Naive thymus-derived CD4-positive, alpha-beta T cell (primary cell): Measurements from ENCODE around the gene SASH3. TPM values are rescaled to one million over a fixed set of nuclear protein-coding genes. Genes with fewer than 3 reads are reported as not detected.

ENCODE experiments used
- ATAC-seq: fragments of 150-1000 bp; cut with Tn5 transposase; 2 replicates; pipeline ENCODE4 v1.10.0; 2021; ENCODE audit warnings: mild to moderate bottlenecking, moderate library complexity
- CTCF ChIA-PET: fragments of 350-600 bp; sonication (Branson Sonifier 250); formaldehyde crosslinking; loops from one replicate; lab custom pipeline; 2021; ENCODE audit warnings: antibody characterized with exemption; lab: Charles Lee
- POLR2A ChIA-PET: fragments of 350-600 bp; sonication (Branson Sonifier 250); formaldehyde crosslinking; loops from one replicate; lab custom pipeline; 2021; ENCODE audit warnings: antibody characterized with exemption, inconsistent platforms; lab: Charles Lee
- DNase-seq, 9 donors: peaks; one replicate each; pipeline versions ENCODE4 v3.0.0 to v3.0.0-alpha.2; 2020 to 2022; ENCODE audit warnings: mixed read lengths in 1 of 9
- H3K27ac ChIP-seq: one replicate; pipeline ENCODE4 v1.7.0; 2013; ENCODE audit warnings: mild to moderate bottlenecking, low read depth, low read length, moderate library complexity
- H3K27me3 ChIP-seq, 2 donors: one replicate each; pipeline ENCODE4 v1.7.0; 2013; ENCODE audit warnings: low read length in 2 of 2, mild to moderate bottlenecking in 2 of 2, moderate library complexity in 2 of 2; ENCODE audit not compliant: control insufficient read depth in 2 of 2, insufficient read depth in 2 of 2
- H3K36me3 ChIP-seq, 3 experiments: 1 replicate in 2 of 3; 2 replicates in 1 of 3; pipeline ENCODE4 v1.7.0; 2013; ENCODE audit warnings: low read length in 3 of 3, mild to moderate bottlenecking in 3 of 3, moderate library complexity in 1 of 3; ENCODE audit not compliant: insufficient read depth in 3 of 3, control insufficient read depth in 2 of 3
- H3K4me1 ChIP-seq, 2 donors: one replicate each; pipeline ENCODE4 v1.7.0; 2013; ENCODE audit warnings: low read length in 2 of 2, mild to moderate bottlenecking in 2 of 2, moderate library complexity in 1 of 2; ENCODE audit not compliant: control insufficient read depth in 2 of 2, insufficient read depth in 2 of 2
- H3K4me3 ChIP-seq: 2 replicates; pipeline ENCODE4 v1.7.0; 2013; ENCODE audit warnings: mild to moderate bottlenecking, low read length
- H3K9me3 ChIP-seq, 3 experiments: 1 replicate in 2 of 3; 2 replicates in 1 of 3; pipeline ENCODE4 v1.7.0; 2013; ENCODE audit warnings: low read length in 3 of 3; ENCODE audit not compliant: control insufficient read depth in 2 of 3
- H3K27ac Mint-ChIP-seq, 9 donors: one replicate each; pipeline ENCODE4 v1.8.0; 2020 to 2022; ENCODE audit warnings: mixed read lengths in 9 of 9, mild to moderate bottlenecking in 8 of 9, moderate library complexity in 5 of 9, inconsistent platforms in 2 of 9
- H3K27me3 Mint-ChIP-seq, 5 donors: one replicate each; pipeline ENCODE4 v1.8.0; 2021 to 2022; ENCODE audit warnings: mixed read lengths in 5 of 5, mild to moderate bottlenecking in 1 of 5
- H3K36me3 Mint-ChIP-seq, 5 donors: one replicate each; pipeline ENCODE4 v1.8.0; 2020 to 2022; ENCODE audit warnings: mixed read lengths in 5 of 5, mild to moderate bottlenecking in 3 of 5, inconsistent platforms in 1 of 5
- H3K4me1 Mint-ChIP-seq, 7 donors: one replicate each; pipeline ENCODE4 v1.8.0; 2020 to 2022; ENCODE audit warnings: mixed read lengths in 7 of 7, mild to moderate bottlenecking in 3 of 7, inconsistent platforms in 1 of 7
- H3K4me3 Mint-ChIP-seq, 10 donors: one replicate each; pipeline ENCODE4 v1.8.0; 2020 to 2022; ENCODE audit warnings: mild to moderate bottlenecking in 10 of 10, mixed read lengths in 10 of 10, moderate library complexity in 6 of 10, inconsistent platforms in 2 of 10
- H3K9me3 Mint-ChIP-seq, 11 donors: one replicate each; pipeline ENCODE4 v1.8.0; 2020 to 2022; ENCODE audit warnings: mixed read lengths in 11 of 11, mild to moderate bottlenecking in 4 of 11, inconsistent platforms in 1 of 11, moderate library complexity in 1 of 11
- intact Hi-C, 2 donors: fragments of 100-400 bp; cut with micrococcal nuclease; formaldehyde crosslinking; loops; one replicate each; pipeline ENCODE4 v1.15.1; 2023
- polyA plus RNA-seq, 2 donors: library from polyadenylated mRNA; unstranded; fragments of 300-500 nt; fragmentation: Illumina TruSeq; gene quantifications; one replicate each; pipeline ENCODE4 v1.2.3, GENCODE V29; 2021
- total RNA-seq, 6 experiments: library from RNA in 5 of 6; stranded (reverse) in 5 of 6; gene quantifications; 1 replicate in 5 of 6; 2 replicates in 1 of 6; pipeline ENCODE4 v1.2.3 and lab custom pipeline; 2021 to 2026

The SASH3 gene
- total and polyA plus RNA-seq, 7 experiments from 2014 or later = 71.8 to 262 (median 156) TPM

GRCh38 chrX:129793604-129794191 lies 13.9 kb downstream of the SASH3 start:
- H3K9me3 Mint-ChIP-seq = no peaks in the 10 kb centered on the region
- Histone ChIP-seq H3K27me3 (no peaks in the 10 kb centered on the region), H3K36me3 (peaks cover 7 to 71% (median 12%) of the 10 kb centered on the region in 3 experiments), H3K9me3 (no peaks in the 10 kb centered on the region), H3K4me1 (no peaks in the 10 kb centered on the region), H3K27ac (no peak overlapping the region), H3K4me3 (no peak overlapping the region)
- ChIA-PET POLR2A (interaction anchor here (1.1 to 11.2 kb wide), 4 partner anchors 12 to 71 kb away, joined by 3 to 85 read pairs (median 4); partner anchors contain the start of gene SASH3), CTCF (interaction anchor here (0.5 to 1.4 kb wide), 3 partner anchors 10 to 64 kb away, joined by 3 to 5 read pairs (median 3); no protein-coding TSS in a partner anchor)
- ATAC-seq (no peak), DNase-seq (no peak)
- peaks cover 0 to 10% (median under 1%) of the 10 kb centered on the region in 5 donors for H3K36me3 Mint-ChIP-seq
- intact Hi-C loops = no loop called here
- peaks cover 0 to 16% (median 8%) of the 10 kb centered on the region in 7 donors for H3K4me1 Mint-ChIP-seq
- no peak overlapping the region for H3K4me3 Mint-ChIP-seq
- peak overlapping the region in 2 of 9 donors; percentile 31 to 38 for H3K27ac Mint-ChIP-seq
- no peaks in the 10 kb centered on the region for H3K27me3 Mint-ChIP-seq

GRCh38 chrX:129795584-129795983 lies 15.8 kb downstream of the SASH3 start:
- H3K36me3 Mint-ChIP-seq = peaks cover 0 to 10% (median 7%) of the 10 kb centered on the region in 5 donors
- H3K9me3 Mint-ChIP-seq = peaks cover 0 to 1% (median 0%) of the 10 kb centered on the region in 11 donors
- no peaks in the 10 kb centered on the region for H3K4me1 ChIP-seq
- DNase-seq (no peak), ATAC-seq (no peak)
- H3K9me3 ChIP-seq = no peaks in the 10 kb centered on the region
- H3K27me3 ChIP-seq = no peaks in the 10 kb centered on the region
- CTCF ChIA-PET = no interaction called here
- peak overlapping the region in 3 of 9 donors; percentile 9 to 72 (median 38) for H3K27ac Mint-ChIP-seq
- H3K4me3 Mint-ChIP-seq = no peak overlapping the region
- peaks cover 6 to 27% (median 19%) of the 10 kb centered on the region in 7 donors for H3K4me1 Mint-ChIP-seq
- no peak overlapping the region for H3K4me3 ChIP-seq
- POLR2A ChIA-PET = interaction anchor here (0.6 to 11.2 kb wide), 3 partner anchors 14 to 286 kb away, joined by 3 to 85 read pairs (median 3); partner anchors contain the start of gene SASH3
- intact Hi-C loops = no loop called here
- no peaks in the 10 kb centered on the region for H3K27me3 Mint-ChIP-seq
- H3K36me3 ChIP-seq = peaks cover 5 to 60% (median 7%) of the 10 kb centered on the region in 3 experiments
- no peak overlapping the region for H3K27ac ChIP-seq

GRCh38 chrX:129797251-129797906 lies 17.6 kb downstream of the SASH3 start:
- Mint-ChIP-seq H3K4me3 (no peak overlapping the region), H3K9me3 (peaks cover 0 to 1% (median 0%) of the 10 kb centered on the region in 11 donors), H3K4me1 (peaks cover 6 to 27% (median 19%) of the 10 kb centered on the region in 7 donors), H3K27me3 (no peaks in the 10 kb centered on the region), H3K36me3 (peaks cover 0 to 10% (median 7%) of the 10 kb centered on the region in 5 donors), H3K27ac (peak overlapping the region in 7 of 9 donors; percentile 18 to 93 (median 56))
- DNase-seq (no peak), ATAC-seq (no peak)
- H3K9me3 ChIP-seq = no peaks in the 10 kb centered on the region
- intact Hi-C loops = no loop called here
- H3K36me3 ChIP-seq = peaks cover 0 to 42% (median 0%) of the 10 kb centered on the region in 3 experiments
- H3K27ac ChIP-seq = no peak overlapping the region
- ChIA-PET CTCF (interaction anchor here (0.7 kb wide), 1 partner anchor 119 kb away, joined by 4 read pairs; no protein-coding TSS in a partner anchor), POLR2A (interaction anchor here (0.6 to 11.2 kb wide), 4 partner anchors 9 to 39 kb away, joined by 3 to 85 read pairs (median 16); partner anchors contain the start of gene SASH3)
- no peaks in the 10 kb centered on the region for H3K27me3 ChIP-seq
- H3K4me1 ChIP-seq = no peaks in the 10 kb centered on the region
- no peak overlapping the region for H3K4me3 ChIP-seq

- H3K36me3 ChIP-seq = peaks cover 0 to 33% (median 0%) of the 10 kb centered on the region in 3 experiments
- POLR2A ChIA-PET = interaction anchor here (1.2 to 11.2 kb wide), 4 partner anchors 10 to 43 kb away, joined by 3 to 85 read pairs (median 18); partner anchors contain the start of gene SASH3
- CTCF ChIA-PET = no interaction called here
- no peak overlapping the region for H3K4me3 ChIP-seq
- H3K27me3 Mint-ChIP-seq = no peaks in the 10 kb centered on the region
- no peak overlapping the region for H3K27ac ChIP-seq
- H3K27ac Mint-ChIP-seq = peak overlapping the region in 6 of 9 donors; percentile 37 to 69 (median 59)
- H3K4me1 ChIP-seq = no peaks in the 10 kb centered on the region
- no peaks in the 10 kb centered on the region for H3K9me3 ChIP-seq
- peaks cover 0 to 1% (median 0%) of the 10 kb centered on the region in 11 donors for H3K9me3 Mint-ChIP-seq
- DNase-seq = no peak
- intact Hi-C loops = loop anchor here in 1 of 2 donors (2.0 kb wide), 2 partner anchors 18 to 24 kb away; no protein-coding TSS in a partner anchor
- H3K4me1 Mint-ChIP-seq = peaks cover 6 to 27% (median 19%) of the 10 kb centered on the region in 7 donors
- ATAC-seq = no peak
- no peaks in the 10 kb centered on the region for H3K27me3 ChIP-seq
- no peak overlapping the region for H3K4me3 Mint-ChIP-seq
- H3K36me3 Mint-ChIP-seq = peaks cover 0 to 10% (median 7%) of the 10 kb centered on the region in 5 donors
These were observed 18.7 kb downstream of the SASH3 start for GRCh38 chrX:129798456-129798855.

GRCh38 chrX:129798888-129799287 lies 19.1 kb downstream of the SASH3 start:
- Mint-ChIP-seq H3K4me3 (no peak overlapping the region), H3K27ac (peak overlapping the region in 7 of 9 donors; percentile 37 to 69 (median 53)), H3K9me3 (peaks cover 0 to 1% (median 0%) of the 10 kb centered on the region in 11 donors), H3K27me3 (no peaks in the 10 kb centered on the region), H3K4me1 (peaks cover 6 to 27% (median 19%) of the 10 kb centered on the region in 7 donors), H3K36me3 (peaks cover 0 to 10% (median 7%) of the 10 kb centered on the region in 5 donors)
- H3K27me3 ChIP-seq = no peaks in the 10 kb centered on the region
- H3K36me3 ChIP-seq = peaks cover 0 to 28% (median 0%) of the 10 kb centered on the region in 3 experiments
- ChIA-PET CTCF (no interaction called here), POLR2A (interaction anchor here (1.2 to 11.2 kb wide), 5 partner anchors 10 to 43 kb away, joined by 3 to 85 read pairs (median 7); partner anchors contain the start of gene SASH3)
- intact Hi-C loops = loop anchor here in 1 of 2 donors (2.0 kb wide), 2 partner anchors 18 to 24 kb away; no protein-coding TSS in a partner anchor
- H3K4me1 ChIP-seq = no peaks in the 10 kb centered on the region
- DNase-seq = no peak
- no peak overlapping the region for H3K4me3 ChIP-seq
- no peaks in the 10 kb centered on the region for H3K9me3 ChIP-seq
- peak; percentile 61 for ATAC-seq
- no peak overlapping the region for H3K27ac ChIP-seq

GRCh38 chrX:129800186-129800585 lies 20.4 kb downstream of the SASH3 start:
- peaks cover 9 to 23% (median 16%) of the 10 kb centered on the region in 7 donors for H3K4me1 Mint-ChIP-seq
- Histone ChIP-seq H3K4me1 (no peaks in the 10 kb centered on the region), H3K4me3 (no peak overlapping the region), H3K27ac (no peak overlapping the region), H3K36me3 (peaks cover 0 to 15% (median 0%) of the 10 kb centered on the region in 3 experiments), H3K27me3 (no peaks in the 10 kb centered on the region), H3K9me3 (no peaks in the 10 kb centered on the region)
- H3K36me3 Mint-ChIP-seq = peaks cover 0 to 10% (median 7%) of the 10 kb centered on the region in 5 donors
- DNase-seq (no peak), ATAC-seq (no peak)
- CTCF ChIA-PET = interaction anchor here (0.6 to 1.0 kb wide), 3 partner anchors 9 to 189 kb away, joined by 3 to 4 read pairs (median 3); no protein-coding TSS in a partner anchor
- POLR2A ChIA-PET = interaction anchor here (1.1 to 11.2 kb wide), 6 partner anchors 11 to 121 kb away, joined by 3 to 85 read pairs (median 7); partner anchors contain the start of gene SASH3
- H3K4me3 Mint-ChIP-seq = no peak overlapping the region
- peaks cover 0 to 1% (median 0%) of the 10 kb centered on the region in 11 donors for H3K9me3 Mint-ChIP-seq
- no peaks in the 10 kb centered on the region for H3K27me3 Mint-ChIP-seq
- intact Hi-C loops = no loop called here
- peak overlapping the region in 3 of 9 donors; percentile 34 to 75 (median 37) for H3K27ac Mint-ChIP-seq
